Measurements from ENCODE around the gene TPI1.

TPI1 gene

DNA sequence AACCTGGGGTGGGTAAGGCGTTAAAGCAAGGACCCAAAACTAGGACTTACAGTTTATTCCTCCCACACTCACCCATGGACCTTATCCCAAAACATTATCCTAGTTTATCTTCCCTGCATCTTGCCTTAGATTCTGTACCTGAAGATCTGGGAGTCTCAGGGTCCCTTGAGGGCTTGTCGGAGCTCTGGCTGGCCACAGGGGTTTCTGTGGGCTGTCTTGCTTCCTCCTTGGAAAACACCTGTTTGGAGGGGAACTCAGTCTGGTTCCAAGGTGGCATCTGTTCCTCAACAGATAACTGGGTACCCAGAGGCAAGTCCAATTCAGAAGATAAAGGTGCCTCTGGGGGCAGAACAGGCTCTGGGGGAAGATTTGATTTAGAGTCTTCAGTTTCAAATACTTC lies 17.9 kb upstream of the TPI1 start:
- TF ChIP-seq SIN3A (IDR thresholded peaks at IDR 0.05; ENCODE audit: borderline replicate concordance, insufficient read depth, low read length) (no peak), TAF1 (IDR thresholded peaks at IDR 0.05; ENCODE audit: borderline replicate concordance, insufficient read depth, low read length) (no peak), FOXP2 (optimal IDR thresholded peaks at IDR 0.05; ENCODE audit: borderline replicate concordance, extremely low read depth, extremely low read length, insufficient read depth) (no peak), POLR2AphosphoS5 (IDR thresholded peaks at IDR 0.05; ENCODE audit: low read depth, low read length) (no peak)
- TF ChIP-seq, protein P1, sequence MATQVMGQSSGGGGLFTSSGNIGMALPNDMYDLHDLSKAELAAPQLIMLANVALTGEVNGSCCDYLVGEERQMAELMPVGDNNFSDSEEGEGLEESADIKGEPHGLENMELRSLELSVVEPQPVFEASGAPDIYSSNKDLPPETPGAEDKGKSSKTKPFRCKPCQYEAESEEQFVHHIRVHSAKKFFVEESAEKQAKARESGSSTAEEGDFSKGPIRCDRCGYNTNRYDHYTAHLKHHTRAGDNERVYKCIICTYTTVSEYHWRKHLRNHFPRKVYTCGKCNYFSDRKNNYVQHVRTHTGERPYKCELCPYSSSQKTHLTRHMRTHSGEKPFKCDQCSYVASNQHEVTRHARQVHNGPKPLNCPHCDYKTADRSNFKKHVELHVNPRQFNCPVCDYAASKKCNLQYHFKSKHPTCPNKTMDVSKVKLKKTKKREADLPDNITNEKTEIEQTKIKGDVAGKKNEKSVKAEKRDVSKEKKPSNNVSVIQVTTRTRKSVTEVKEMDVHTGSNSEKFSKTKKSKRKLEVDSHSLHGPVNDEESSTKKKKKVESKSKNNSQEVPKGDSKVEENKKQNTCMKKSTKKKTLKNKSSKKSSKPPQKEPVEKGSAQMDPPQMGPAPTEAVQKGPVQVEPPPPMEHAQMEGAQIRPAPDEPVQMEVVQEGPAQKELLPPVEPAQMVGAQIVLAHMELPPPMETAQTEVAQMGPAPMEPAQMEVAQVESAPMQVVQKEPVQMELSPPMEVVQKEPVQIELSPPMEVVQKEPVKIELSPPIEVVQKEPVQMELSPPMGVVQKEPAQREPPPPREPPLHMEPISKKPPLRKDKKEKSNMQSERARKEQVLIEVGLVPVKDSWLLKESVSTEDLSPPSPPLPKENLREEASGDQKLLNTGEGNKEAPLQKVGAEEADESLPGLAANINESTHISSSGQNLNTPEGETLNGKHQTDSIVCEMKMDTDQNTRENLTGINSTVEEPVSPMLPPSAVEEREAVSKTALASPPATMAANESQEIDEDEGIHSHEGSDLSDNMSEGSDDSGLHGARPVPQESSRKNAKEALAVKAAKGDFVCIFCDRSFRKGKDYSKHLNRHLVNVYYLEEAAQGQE (IDR thresholded peaks at IDR 0.05; ENCODE audit: insufficient read depth in 1 of 2, low read depth in 2 of 2, low read length in 2 of 2), result no peak

- no peak for TF ChIP-seq SIN3A (IDR thresholded peaks at IDR 0.05; ENCODE audit: borderline replicate concordance, insufficient read depth, low read length)
- no peak for TF ChIP-seq POLR2AphosphoS5 (IDR thresholded peaks at IDR 0.05; ENCODE audit: low read depth, low read length)
- no peak for TF ChIP-seq FOXP2 (optimal IDR thresholded peaks at IDR 0.05; ENCODE audit: borderline replicate concordance, extremely low read depth, extremely low read length, insufficient read depth)
- TF ChIP-seq TAF1 (IDR thresholded peaks at IDR 0.05; ENCODE audit: borderline replicate concordance, insufficient read depth, low read length), result no peak
- TF ChIP-seq, protein P1 (IDR thresholded peaks at IDR 0.05; ENCODE audit: insufficient read depth in 1 of 2, low read depth in 2 of 2, low read length in 2 of 2), result no peak
Measured at GRCh38 chr12:6849976-6850560, 17.3 kb upstream of the TPI1 start.

DNA sequence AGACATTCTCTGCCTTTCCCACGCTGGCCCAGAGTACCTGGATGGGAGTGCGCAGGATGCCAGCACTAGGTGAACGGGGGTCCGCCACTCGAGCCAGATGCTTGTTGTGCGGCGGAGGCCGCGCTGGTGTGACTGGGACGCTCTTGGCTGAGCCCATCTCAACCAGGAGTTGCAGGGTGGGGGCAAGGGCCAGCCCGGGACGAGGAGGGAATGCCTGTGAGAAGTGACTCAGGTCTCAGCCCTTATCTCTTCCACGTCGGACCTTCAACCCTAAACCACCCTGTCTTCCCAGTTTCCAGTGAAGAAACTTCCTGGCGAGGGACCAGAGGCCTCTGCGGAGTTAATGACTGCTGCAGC lies 16.6 kb upstream of the TPI1 start:
- TF ChIP-seq SIN3A (IDR thresholded peaks at IDR 0.05; ENCODE audit: borderline replicate concordance, insufficient read depth, low read length) (no peak), FOXP2 (optimal IDR thresholded peaks at IDR 0.05; ENCODE audit: borderline replicate concordance, extremely low read depth, extremely low read length, insufficient read depth) (no peak), TAF1 (IDR thresholded peaks at IDR 0.05; ENCODE audit: borderline replicate concordance, insufficient read depth, low read length) (no peak), POLR2AphosphoS5 (IDR thresholded peaks at IDR 0.05; ENCODE audit: low read depth, low read length) (no peak)
- TF ChIP-seq, protein P1 (IDR thresholded peaks at IDR 0.05; ENCODE audit: insufficient read depth in 1 of 2, low read depth in 2 of 2, low read length in 2 of 2), result no peak

DNA sequence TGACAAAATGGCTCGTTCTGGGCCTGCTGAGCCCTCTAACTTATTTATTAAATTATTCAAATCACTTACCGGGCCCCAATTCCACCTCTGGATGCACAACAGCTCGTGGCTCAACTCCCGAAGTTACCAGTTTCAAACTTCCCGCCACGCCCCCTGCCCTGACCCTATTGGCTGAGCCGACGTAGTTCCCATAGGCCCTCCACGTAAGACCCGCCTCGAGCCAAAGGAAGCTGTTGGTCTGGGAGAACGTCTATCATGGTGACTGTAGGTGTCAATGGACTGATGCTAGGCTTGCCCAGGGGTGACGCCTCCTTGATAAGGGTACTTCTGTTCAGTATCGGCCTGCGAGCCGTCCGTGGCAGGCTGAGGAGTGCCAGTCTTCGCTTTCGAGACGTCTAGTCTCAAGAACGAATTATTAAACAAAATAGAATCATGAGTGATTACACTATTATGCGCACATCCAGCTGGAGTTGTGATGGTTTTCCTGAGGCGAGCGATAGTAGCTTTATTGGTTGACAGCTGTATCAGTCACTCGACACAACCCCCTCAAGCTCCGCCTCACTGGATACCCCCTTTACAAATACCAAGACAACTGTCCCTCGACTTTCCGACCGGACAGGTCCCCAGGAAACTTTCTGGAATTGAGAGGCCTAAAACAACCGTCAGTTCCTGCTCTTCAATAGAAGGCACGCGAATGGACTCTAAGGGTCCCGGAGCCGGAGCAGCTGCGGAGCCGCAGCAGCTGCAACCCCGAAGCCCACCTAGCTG lies 16.0 kb upstream of the TPI1 start, which contains the start of gene CDCA3:
Gene CDCA3 (minus strand): TSS at position 134 of the 768 bp plus-strand sequence. CDS start 334 bp downstream, outside the sequence.
- peak; percentile 80; the same call in 1 of the 2 replicates for TF ChIP-seq POLR2AphosphoS5 (IDR thresholded peaks at IDR 0.05; ENCODE audit: low read depth, low read length)
- peak; percentile 97 for TF ChIP-seq SIN3A (IDR thresholded peaks at IDR 0.05; ENCODE audit: borderline replicate concordance, insufficient read depth, low read length)
- peak; percentile 67; the same call in 1 of the 2 replicates for TF ChIP-seq TAF1 (IDR thresholded peaks at IDR 0.05; ENCODE audit: borderline replicate concordance, insufficient read depth, low read length)
- TF ChIP-seq, protein P1 (IDR thresholded peaks at IDR 0.05; ENCODE audit: insufficient read depth in 1 of 2, low read depth in 2 of 2, low read length in 2 of 2), result no peak

Data from PFSK-1 (cell line).